ENCODE data around the gene ZBTB6. TPM values are rescaled to one million over a fixed set of nuclear protein-coding genes. Genes with fewer than 3 reads are reported as not detected.

Gene ZBTB6
- total and polyA plus RNA-seq, 2 of the 8 experiments (the other 6 are each of a cell fraction or from before 2014, with no cell fraction given), result 2.0 to 10.0 TPM

DNA sequence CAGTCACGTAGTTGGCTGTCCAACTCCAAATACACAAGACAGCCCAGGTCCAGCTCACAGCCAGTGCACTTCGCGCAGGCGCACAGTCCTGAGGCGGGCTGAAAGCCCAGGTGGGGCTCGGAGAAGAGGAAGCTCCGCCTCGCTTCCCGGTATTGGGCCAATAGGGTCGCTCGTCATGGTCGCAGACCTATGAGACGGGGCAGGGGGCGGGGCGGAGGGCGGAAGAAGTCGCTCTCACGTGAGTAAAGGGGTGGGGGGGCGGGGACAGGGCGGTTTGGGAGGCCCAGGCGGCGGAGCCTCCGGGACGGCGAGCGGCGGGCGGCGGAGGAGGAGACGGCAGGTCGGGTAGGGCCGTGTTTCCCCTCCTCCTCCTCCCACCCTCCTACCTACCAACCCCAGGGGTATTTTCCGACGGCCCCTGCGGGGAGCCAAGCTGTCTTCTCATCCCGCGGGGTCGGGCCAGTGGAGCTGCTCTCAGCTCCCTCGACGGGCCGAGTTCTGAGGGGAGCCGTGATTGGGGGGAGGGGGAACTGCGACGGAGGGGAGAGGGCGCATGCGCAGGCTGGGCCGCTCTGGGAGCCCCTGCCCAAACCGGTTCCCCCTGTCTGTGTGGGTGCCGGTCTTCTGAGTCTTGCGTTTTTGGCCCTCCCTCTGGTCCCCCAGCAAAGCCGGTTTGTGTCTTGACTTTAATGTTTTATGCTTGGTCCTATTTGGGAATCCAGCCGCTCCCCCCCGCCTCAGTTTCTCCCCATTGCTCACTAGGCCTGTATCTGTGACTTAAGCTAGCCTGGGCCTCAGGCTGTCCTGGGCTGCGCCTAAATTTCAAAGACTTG, 27.8 kb upstream of the ZBTB6 start, which contains the start of gene RABGAP1:
Gene RABGAP1, plus strand, starts transcription at position 272 of the 833 bp plus-strand sequence. CDS start 16,040 bp downstream, outside the sequence.
- Histone ChIP-seq H4K5ac (ENCODE audit: insufficient read length, low read depth, low read length) (peak within 1 kb of the TSS; percentile 85), H3K27me3 (replicated peaks in 1 of 4; ENCODE audit: control insufficient read depth in 3 of 4, extremely low read depth in 1 of 4, insufficient read depth in 3 of 4, low read length in 3 of 4) (no peaks in the 10 kb centered on the region), H3K9me3 (ENCODE audit: insufficient read depth in 2 of 2, low read depth in 1 of 2, low read length in 1 of 2) (no peaks in the 10 kb centered on the region), H2BK20ac (ENCODE audit: low read length) (no peak within 1 kb of the TSS), H2BK15ac (ENCODE audit: low read length) (0 out of 2 replicates have a peak within 1 kb of the TSS, but pooled peaks have one; percentile 21), H3K4me3 (ENCODE audit: extremely low read depth in 1 of 4, insufficient read depth in 2 of 4, low read depth in 3 of 4, low read length in 4 of 4) (peak within 1 kb of the TSS; percentile 83 to 93 (median 90)), H4K91ac (replicated peaks; ENCODE audit: insufficient read length, low read length) (peak within 1 kb of the TSS; percentile 62), H2BK12ac (ENCODE audit: low read depth, low read length) (peak within 1 kb of the TSS; percentile 62), H3K79me1 (ENCODE audit: low read depth, low read length) (0 out of 2 replicates have a peak, but pooled peaks cover 3% of the 10 kb centered on the region), H3K79me2 (ENCODE audit: control insufficient read depth in 1 of 2, insufficient read depth in 2 of 2, low read length in 2 of 2) (peaks cover 30 to 52% of the 10 kb centered on the region in 2 experiments), H3K4me2 (ENCODE audit: insufficient read depth in 1 of 2, low read depth in 2 of 2, low read length in 2 of 2) (peak within 1 kb of the TSS; percentile 90 to 98), H3K36me3 (ENCODE audit: control insufficient read depth in 2 of 4, insufficient read depth in 4 of 4, low read length in 3 of 4) (peaks cover 8 to 19% (median 9%) of the 10 kb centered on the region in 4 experiments; a peak in 7 of 8 replicates), H3K56ac (replicated peaks; ENCODE audit: insufficient read length, low read depth, low read length) (peak within 1 kb of the TSS; percentile 92), H2BK5ac (ENCODE audit: low read depth, low read length) (peak within 1 kb of the TSS; percentile 90), H3K14ac (ENCODE audit: insufficient read length) (no peak within 1 kb of the TSS), H3K4ac (replicated peaks; ENCODE audit: insufficient read length, low read depth, low read length) (no peak within 1 kb of the TSS), H4K20me1 (replicated peaks in 1 of 2; ENCODE audit: control insufficient read depth in 1 of 2, insufficient read depth in 2 of 2, low read length in 2 of 2) (peaks cover 4% of the 10 kb centered on the region in 2 experiments), H2AK5ac (ENCODE audit: low read depth, low read length) (no peak within 1 kb of the TSS; the same call in 1 of the 2 replicates), H3K9ac (replicated peaks in 1 of 4; ENCODE audit: extremely low read depth in 1 of 4, low read depth in 3 of 4, low read length in 3 of 4) (peak within 1 kb of the TSS; percentile 92 to 96 (median 94)), H3K23me2 (ENCODE audit: low read depth, low read length) (peaks cover 3% of the 10 kb centered on the region), H2BK120ac (replicated peaks; ENCODE audit: low read depth, low read length) (no peak within 1 kb of the TSS), H2AFZ (ENCODE audit: low read length) (no peak within 1 kb of the TSS), H4K8ac (ENCODE audit: extremely low read depth, insufficient read depth, low read length) (peak within 1 kb of the TSS; percentile 99), H3K18ac (ENCODE audit: extremely low read depth, low read length) (peak within 1 kb of the TSS; percentile 88), H3K27ac (ENCODE audit: low read depth, low read length) (peak within 1 kb of the TSS; percentile 96), H3K23ac (ENCODE audit: insufficient read length) (no peak within 1 kb of the TSS), H3K4me1 (replicated peaks in 1 of 4; ENCODE audit: control insufficient read depth in 3 of 4, insufficient read depth in 4 of 4, low read length in 3 of 4) (peaks cover under 1 to 3% (median 2%) of the 10 kb centered on the region in 4 experiments; a peak in 5 of 7 replicates)
- 1% methylated on average over 29 of the region's 54 CpGs; no CpG with 5 or more reads in 1 of the 2 experiments for WGBS, 2 experiments (ENCODE audit: extremely low coverage in 1 of 2, insufficient coverage in 1 of 2, insufficient read length in 1 of 2, insufficient replicate concordance in 2 of 2, low coverage in 1 of 2, low lambda C conversion rate in 2 of 2, missing lambda C conversion rate in 1 of 2)
- FAIRE-seq, result no peak
- CTCF ChIA-PET (ENCODE audit: partially characterized antibody), result interaction anchor here (1.4 kb wide), 1 partner anchor 9 kb away, joined by 5 read pairs; the partner anchor contains the start of gene ZBTB26
- POLR2A ChIA-PET (ENCODE audit: partially characterized antibody), result interaction anchor here (0.6 to 6.2 kb wide), 19 partner anchors 9 to 163 kb away, joined by 3 to 79 read pairs (median 5); partner anchors contain the start of genes RC3H2, ZBTB26 and ZBTB6
- DNase-seq (ENCODE audit: low read depth in 1 of 2, low spot score in 2 of 2), result peak; percentile 96
- TF ChIP-seq SP2 (IDR thresholded peaks at IDR 0.05; ENCODE audit: low read length) (no peak), ATF2 (IDR thresholded peaks at IDR 0.05; ENCODE audit: low read length) (no peak), KDM4A (IDR thresholded peaks at IDR 0.05; ENCODE audit: low read depth, low read length, severe bottlenecking) (peak; percentile 77), CBX5 (IDR thresholded peaks at IDR 0.05; ENCODE audit: low read depth, low read length) (no peak), NANOG (IDR thresholded peaks at IDR 0.05; ENCODE audit: insufficient read depth, low read depth, low read length, poor library complexity, severe bottlenecking) (no peak), POU5F1 (IDR thresholded peaks at IDR 0.05; ENCODE audit: low read depth, low read length) (no peak), CBX8 (IDR thresholded peaks at IDR 0.05; ENCODE audit: borderline replicate concordance, low read depth, low read length) (no peak), RNF2 (IDR thresholded peaks at IDR 0.05; ENCODE audit: borderline replicate concordance, low read depth, low read length, missing control alignments, poor library complexity, severe bottlenecking) (no peak)

Data from H1 (cell line).